Measurements from ENCODE around the gene EGLN3. TPM values are rescaled to one million over a fixed set of nuclear protein-coding genes. Genes with fewer than 3 reads are reported as not detected.

The EGLN3 gene
- total RNA-seq, 1 experiment from 2014 or later: 1.5 TPM

DNA sequence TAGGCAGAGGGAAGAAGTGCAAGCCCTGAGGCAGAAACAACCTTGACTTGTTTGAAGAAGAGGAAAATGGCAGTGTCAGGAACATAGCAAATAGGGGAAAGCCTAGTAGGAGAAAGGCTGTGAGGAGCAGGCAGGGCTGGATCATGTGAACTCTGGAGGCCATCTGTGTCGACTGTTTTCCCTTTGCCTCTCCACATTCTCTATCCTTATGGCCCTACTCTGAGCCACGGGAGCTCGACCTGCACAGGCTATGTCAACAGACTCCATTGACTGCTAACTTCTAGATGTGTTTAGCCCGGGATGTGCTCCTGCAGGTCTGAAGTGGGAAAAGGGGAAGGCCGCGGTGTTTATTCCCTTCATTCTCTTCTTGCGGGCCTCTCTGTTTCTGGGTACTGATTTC, 35.2 kb downstream of the EGLN3 start:
- no peak for DNase-seq (ENCODE audit: low read depth)

DNA sequence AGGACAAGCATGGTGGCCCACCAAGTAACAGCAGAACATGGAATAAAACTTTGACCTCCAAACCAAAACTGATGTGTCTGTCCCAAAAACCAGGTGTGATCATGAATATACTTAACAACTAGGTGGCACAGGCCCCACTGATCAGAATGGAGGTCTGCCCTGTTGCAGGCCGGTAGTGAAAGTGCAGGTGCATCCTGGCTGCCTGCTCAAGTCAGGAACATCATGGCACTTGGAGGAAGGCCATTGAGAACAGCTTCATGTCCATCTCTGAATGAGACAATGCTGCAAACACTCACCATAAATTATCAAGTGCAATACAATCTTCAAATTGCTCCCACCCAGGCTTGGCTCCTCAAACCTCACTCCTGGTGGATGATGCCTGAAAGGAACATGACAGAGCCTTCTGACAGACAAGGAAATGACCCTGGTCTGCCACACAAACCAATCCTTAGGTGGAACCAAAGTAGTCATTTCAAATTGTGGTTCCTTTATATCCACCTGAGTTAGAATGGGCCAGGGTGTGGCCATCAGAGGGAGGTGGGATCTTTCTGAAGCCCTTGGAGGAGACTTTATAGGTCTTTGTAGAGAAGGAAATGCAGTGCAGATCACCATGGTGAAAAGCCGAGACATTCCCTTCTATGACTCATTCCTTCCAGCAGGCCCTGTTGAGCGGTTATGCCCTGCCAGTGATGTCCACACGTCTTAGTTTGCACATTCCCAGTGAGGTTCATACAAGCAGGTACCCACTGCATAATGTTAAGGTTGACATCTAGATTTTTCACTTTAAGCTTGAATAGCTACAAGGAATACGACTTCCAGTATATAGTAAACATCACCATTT, 36.0 kb downstream of the EGLN3 start:
- DNase-seq (ENCODE audit: low read depth): peak; percentile 43

DNA sequence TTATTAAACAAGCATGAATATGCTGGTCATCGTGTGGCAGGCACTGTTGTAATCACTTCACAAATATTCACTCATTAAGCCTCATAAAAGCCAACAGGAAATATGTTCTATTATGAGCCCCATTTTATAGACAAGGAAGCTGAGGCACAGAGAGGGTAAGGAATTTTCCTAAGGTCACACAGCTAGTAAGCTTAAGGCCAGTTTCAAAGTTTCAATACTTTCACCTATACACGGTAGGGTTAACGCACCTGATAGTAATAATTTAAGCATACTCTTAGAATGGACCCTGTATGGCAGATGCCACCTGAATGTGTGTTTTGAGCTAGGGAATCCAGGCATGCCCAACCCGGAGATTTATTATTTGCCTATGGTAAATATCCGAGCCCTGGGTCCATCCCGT, 39.8 kb downstream of the EGLN3 start:
- DNase-seq (ENCODE audit: low read depth): no peak

DNA sequence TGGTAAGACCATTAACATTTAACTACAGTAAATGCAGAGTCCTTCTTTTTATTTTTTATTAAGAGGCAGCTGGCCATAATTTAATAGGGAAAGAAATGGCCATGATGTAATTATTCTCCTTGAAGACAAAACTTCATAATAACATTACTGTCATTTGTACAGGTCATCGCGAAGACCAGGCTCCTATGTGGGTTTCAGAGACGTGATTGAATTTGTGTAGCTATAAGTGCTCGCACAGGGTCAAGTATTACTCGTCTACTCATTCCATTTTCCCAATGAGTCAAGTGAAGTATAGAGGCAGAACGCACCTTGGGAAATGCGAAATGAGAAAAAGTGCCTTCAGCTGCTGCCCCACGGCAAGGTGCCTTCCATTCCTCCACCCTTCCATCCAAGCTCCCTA, 40.4 kb downstream of the EGLN3 start:
- no peak for DNase-seq (ENCODE audit: low read depth)

DNA sequence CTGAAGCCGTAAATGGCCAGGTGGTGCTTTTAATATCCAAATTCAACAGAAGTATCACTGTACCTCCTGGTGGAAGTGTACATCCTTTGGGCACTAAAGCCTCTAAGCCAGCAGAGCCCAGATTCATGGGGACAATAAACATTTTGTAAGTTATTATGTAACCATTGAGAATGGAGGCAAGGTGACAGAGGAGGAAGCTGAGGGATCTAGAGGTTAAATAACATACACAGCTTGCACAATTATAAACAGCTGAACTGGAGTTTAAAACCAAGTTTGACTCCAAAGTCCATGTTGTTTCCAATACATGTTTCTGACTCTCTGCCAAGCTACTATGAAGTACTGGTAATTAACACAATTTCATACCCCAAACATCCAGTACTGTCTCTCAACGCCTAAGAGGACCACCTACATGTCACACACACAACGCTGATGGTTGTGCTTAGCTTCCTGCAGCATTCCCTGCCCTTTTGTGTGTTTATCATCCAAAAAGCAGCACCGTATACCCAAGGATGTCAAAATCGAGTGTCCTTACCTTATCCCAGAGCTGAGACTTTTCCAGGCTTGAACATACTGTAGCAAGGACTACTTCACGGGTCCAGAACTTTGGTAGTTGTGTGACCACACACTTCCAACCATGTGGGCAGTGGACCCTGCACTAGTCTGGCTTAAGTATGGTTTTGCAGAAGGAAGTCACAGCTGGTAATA, 41.3 kb downstream of the EGLN3 start:
- DNase-seq (ENCODE audit: low read depth): no peak

DNA sequence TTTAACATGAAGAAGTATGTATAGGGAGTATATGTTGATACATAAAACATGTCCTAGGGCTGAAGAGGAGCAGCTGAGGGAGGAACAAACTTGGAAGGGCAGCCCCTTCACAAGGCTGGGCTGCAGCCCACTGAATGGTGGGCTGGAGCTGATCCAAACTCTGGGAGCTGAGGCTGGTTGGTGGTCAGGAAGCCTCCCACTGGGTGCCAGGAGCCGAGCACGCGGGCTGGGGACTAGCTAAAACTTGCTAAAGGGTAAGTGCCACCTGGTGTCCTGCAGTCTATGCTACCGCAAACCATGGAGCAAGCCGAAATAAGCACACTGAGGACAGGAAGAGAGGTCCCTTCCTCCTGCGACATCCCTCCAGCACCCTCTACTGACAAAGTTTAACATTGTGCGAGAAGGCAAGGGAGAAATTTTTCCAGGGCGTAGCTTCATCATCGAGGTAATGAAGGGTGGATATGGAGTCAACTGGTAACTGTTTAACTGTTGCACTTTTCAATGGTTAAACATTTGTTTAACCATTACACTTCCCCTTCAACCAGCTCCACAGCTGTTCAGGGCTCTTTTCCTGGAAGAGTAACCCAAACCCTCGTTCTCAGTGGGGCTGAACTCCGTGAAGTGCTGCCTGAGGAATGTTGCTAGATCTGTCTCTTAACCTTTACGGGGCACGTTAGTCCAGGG, 42.2 kb downstream of the EGLN3 start:
- no peak for DNase-seq (ENCODE audit: low read depth)

DNA sequence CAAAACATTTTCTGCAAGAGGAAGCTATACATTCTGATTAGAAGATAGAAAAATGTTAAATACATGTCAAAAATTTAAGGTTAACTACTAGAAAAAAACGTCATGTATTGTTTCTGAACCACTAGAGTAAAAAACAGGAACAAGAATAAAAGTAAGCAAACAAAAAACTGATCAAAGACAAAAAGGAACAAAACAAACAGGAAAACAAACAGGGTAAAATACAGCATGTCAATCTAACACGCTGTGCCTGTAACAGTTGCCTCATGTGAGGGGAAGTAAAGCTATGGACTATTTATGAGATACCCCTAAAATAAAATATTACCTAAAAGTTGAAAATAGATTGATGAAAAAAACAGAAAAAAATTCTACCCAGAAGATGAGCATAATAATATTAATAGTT, 43.9 kb downstream of the EGLN3 start:
- DNase-seq (ENCODE audit: low read depth): no peak

DNA sequence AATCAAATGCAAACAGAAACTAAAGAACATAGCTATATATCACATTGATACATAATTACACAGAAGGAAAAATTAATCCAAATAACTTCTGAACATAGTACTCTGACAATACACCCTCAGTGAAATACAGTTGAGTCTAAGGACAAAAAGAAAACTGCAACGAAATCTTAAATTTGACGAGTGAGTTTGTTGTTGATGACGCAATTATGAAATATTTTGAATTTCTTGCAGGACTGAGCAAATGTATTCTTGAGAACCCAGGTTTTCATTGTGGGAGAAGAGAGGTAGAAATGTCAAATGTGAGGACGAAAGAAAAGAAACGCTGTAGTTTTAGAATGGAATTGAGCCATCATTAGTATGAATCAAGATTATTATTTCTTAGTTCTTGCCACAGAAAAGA, 46.3 kb downstream of the EGLN3 start:
- DNase-seq (ENCODE audit: low read depth): no peak

DNA sequence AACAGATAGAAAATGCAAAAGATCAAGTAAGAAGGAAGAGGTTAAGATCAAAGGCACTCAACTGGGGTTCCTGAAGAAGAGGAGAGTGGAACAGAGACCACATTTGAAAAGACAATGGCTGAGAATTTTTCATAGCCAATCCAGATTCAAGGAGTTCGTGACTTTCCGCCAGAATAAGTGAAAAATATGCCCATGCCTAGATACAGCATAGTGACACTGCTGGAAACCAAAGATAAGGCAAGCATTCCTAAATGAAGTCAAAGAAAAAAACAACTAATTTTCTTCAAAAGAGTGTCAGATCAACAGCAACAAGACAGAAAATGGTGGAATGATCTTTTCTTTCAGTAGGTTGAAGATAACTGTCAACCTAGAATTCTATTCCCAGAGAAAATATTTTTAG, 47.5 kb downstream of the EGLN3 start:
- DNase-seq (ENCODE audit: low read depth): no peak

DNA sequence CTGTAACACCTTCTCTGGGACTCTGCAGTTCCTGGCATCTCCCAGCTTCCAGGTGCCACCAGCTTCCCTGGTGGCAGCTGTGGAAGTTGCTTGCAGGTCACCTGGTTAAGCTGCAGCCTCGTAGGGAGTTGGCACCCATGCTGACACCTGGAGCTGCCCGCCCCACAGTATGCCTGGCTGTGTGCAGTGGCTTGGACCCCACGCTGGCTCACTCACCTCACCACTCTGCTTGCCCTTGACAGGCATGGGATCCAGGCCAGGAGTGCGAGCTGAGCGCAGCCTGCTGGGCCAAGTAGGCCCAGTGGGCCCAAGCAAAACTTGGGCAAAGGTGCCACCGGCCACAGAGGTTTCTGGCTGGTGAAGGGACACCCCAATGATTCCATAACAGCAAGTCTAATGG, 48.5 kb downstream of the EGLN3 start:
- no peak for DNase-seq (ENCODE audit: low read depth)

DNA sequence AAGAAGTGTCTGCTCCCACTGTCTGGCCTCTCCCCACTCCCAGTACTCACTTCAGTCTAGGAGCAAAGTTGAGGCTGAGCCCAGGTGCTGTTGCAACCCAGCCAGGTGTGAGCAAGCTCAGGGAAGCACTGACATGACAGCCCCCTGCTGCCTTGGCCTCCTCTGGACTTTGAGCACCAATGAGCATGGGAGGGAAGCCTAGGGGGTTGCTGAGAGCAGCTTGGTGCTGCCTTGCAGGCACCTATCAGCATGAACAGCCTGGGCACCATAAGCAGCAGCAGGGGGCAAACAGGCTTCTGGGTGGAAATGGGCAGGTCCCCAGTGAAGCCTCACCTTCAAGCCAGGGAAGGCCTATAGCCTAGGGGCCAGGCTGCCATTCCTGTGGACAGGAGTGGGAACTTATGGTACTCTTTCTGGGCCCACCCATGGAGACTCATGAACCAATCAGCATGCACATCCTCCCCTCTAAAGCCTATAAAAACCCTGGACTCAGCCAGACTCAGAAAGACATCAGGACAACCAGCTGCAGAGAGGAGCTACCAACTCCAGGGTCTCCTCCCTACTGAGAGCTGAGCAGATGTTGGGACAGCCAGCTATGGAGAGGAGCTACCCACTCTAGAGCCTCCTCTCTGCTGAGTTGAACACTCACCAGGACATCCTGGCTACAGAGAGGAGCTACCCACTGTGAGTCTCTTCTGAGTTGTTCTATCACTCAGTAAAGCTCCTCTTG, 49.3 kb downstream of the EGLN3 start:
- no peak for DNase-seq (ENCODE audit: low read depth)

DNA sequence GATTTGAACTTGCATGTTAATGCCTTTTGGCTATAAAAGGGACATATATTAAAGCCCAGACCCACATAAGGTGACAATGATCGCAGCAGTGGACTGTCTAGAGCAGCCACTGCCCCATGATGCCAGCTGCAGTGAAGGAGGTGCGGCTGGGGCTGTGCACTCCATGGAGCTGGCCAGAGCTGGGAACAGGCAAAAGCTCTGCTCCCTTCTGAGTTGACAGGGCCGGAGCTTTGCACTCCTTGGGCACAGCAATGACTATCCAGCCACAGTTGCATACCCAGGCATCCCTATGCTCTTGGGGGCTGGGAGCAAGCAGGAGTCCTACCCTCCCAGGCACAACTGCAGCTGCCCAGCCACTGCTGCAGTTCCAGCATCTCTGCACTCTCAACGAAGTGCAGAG, 50.2 kb downstream of the EGLN3 start:
- no peak for DNase-seq (ENCODE audit: low read depth)

DNA sequence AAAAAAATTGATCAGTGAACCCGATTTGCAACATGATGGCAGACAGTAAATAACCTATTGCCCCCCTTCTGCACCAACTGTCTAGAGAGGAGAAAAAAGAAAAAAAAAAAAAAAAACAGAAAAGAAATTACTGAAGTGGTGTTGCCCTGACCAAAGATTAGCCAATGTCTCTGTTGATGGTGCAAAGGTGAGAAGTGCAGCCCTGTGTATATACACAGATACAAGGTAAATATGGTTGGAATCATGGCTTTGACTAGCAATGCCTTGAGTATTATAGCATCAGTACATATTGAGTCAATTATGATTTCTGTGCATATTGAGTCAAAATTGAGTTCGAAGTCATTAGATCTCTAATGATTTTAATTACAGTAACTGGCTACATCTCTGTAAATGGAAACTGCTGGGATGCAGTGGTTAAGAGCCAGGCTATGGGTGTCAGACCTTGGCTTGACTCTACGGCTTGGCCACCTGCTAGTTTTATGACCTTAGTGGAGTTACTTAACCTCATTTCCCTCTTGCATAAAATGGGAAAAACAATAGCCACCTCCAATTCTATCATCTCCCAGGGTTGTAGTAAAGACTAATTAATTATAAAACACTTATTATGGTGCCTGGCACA, 51.0 kb downstream of the EGLN3 start:
- no peak for DNase-seq (ENCODE audit: low read depth)

DNA sequence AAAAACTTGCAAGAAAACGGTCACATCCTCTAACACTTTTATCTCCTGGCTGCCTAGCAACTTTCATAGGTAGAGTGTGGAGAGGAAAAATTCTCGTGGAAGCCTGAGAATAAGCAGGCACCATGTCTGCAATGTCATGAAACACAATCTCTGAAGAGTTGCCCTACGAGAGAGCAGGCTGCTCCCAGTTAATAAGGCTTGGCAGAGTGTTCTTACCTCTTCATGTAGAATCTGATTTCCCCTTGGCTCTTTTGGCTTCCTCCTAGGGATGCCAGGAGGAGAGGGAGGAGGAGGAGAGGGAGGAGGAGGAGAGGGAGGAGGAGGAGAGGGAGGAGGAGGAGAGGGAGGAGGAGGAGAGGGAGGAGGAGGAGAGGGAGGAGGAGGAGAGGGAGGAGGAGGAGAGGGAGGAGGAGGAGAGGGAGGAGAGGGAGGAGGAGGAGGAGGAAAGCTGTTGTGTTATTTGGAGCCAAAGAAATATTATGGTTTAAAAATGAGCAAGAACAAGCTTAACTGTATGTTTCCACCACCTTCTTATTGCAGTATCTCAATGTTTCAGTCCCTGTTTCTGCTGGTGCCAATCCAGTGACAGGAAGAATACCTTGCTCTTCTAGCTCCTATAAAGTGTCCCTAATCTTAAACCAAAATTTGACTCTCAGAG, 52.9 kb downstream of the EGLN3 start:
- no peak for DNase-seq (ENCODE audit: low read depth)

DNA sequence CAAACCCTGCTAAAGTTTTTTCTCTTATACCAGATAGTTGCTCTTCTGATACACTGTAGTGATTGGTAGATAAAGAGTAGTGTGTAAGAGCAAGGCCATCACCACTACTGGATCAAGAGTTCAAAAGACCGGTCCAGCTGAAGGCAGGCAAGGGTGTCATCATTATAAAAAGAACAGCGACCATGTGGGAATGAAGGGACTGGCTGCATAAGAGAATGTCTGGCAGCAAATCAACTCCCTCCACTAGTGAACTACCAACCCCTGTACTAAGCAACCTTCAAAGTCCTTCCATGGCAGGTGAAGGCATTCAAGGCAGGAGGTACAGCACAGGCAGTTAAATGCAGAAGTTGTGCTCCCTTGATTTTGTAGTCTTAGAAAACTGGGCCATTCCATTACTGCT, 53.5 kb downstream of the EGLN3 start:
- DNase-seq (ENCODE audit: low read depth): no peak

DNA sequence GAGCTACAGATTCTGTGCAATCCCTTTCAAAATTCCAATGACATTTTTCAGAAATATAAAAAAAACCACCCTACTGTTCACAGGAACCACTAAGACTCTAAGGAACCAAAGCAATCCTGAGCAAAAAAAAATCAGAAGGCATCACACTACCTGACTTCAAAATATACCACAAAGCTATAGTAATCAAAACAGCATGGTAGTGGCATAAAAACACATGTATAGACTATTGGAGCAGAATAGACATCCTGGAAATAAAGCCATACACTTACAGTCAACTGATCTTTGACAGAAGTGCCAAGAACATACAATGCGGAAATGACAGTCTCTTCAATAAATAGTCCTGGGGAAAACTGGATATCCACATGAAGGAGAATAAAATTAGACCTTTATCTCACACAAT, 56.5 kb downstream of the EGLN3 start:
- no peak for DNase-seq (ENCODE audit: low read depth)

DNA sequence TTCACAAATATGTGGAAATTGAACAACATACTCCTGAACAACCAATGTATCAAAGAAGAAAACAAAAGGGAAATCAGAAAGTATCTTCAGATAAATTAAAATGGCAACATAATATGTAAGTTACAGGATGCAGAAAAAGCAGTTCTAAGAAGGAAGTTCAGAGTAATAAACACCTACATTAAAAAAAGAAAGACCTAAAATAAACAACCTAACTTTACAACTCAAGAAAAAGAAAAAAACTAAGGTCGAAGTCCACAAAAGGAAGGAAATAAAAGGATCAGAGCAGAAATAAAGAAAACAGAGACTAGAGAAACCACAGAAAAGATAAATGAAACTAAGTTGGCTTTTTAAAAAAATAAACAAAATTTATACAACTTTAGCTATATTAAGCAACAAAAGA, 59.2 kb downstream of the EGLN3 start:
- DNase-seq (ENCODE audit: low read depth): no peak

DNA sequence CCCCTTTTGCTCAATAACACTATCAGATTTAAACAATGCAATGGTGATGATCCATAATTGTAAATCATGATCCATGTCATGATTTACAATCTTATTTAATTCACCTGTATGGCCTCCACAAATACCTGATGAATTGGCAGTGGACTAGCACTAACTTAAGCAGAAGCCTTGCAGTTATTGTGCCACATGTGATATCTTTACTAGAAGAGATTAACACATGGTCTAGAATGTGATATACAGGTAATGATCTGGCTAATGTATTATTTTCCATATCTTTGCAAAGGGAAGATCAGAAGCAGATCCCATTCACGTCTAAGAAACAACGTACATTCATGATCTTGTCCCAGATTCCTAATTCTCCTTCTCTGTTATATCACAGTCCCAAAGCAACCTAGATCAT, 66.0 kb downstream of the EGLN3 start:
- DNase-seq (ENCODE audit: low read depth): no peak

DNA sequence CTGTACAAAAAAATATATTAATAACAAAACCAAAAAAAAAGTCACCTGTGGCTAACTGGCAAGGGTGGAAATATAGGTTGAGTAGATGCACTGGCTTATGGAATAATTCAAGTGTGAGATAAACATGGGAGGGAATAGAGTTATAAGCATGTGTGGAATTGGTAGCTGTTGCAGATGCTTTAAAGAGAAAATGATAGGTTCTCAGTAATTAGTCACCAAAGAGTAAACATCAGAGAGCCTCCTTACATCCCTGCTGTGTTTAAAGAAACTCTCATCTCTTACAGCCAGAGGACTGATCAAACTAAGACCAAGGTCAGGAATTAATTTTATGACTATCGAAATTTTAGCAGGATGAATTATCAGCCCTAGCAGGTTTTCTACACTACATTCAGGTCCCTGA, 70.5 kb downstream of the EGLN3 start:
- DNase-seq (ENCODE audit: low read depth): no peak

DNA sequence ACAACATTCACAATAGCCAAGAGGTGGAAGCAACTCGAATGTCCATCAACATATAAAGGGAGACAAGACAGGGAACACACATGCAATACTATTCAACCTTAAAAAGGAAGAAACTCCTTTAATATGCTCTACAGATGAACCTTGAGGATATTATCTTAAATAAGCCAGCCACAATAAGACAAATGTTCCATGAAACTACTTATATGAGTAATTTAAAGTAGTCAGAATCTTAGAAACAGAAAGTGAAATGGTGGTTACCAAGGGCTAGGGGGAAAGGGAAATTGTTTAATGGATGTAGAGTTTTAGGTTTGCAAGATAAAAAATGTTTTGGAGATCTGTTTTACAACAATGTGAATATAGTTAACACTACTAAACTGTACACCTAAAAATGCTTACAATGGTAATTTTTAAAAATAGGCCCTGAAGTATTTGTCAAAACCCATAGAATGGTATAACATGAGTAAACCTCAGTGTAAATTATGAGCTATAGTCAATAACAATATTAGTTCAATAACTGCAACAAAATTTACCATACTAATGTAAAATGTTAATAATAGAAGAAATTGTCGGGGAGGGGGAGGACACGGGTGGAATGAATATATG, 71.1 kb downstream of the EGLN3 start:
- DNase-seq (ENCODE audit: low read depth): no peak

DNA sequence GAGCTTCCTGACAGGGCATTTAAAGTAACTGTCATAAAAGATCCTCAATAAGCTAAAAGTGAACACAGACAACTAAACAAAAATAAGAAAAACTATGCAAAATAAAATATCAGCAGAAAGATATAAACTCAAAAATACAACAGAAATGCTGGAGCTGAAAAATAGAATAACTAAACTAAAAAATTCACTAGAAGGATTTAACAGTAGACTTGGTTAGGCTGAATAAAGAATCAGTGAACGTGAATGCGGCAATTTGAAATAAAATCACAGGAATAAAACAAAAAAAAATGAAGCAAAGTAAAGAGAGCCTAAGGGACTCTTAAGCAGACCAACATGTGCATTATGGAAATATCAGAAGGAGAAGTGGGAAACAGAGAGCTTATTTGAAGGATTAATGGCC, 74.6 kb downstream of the EGLN3 start:
- DNase-seq (ENCODE audit: low read depth): no peak
